HL-60 (cell line): ENCODE data around the gene FIGN.

Experiments
- DNase-seq, 2 experiments: peaks; one replicate each; pipeline ENCODE4 v3.0.0-alpha.2; 2010 to 2020; ENCODE audit warnings: low read depth in 1 of 2, low spot score in 1 of 2
- H3K27ac ChIP-seq: fragments of 250-450 bp; sonication (Bioruptor Pico); replicated peaks from 2 replicates; pipeline ENCODE4 v1.5.1; 2020; ENCODE audit warnings: mild to moderate bottlenecking, moderate library complexity
- H3K27me3 ChIP-seq: fragments of 250-450 bp; sonication (Bioruptor Pico); 2 replicates; pipeline ENCODE4 v1.5.1; 2021; ENCODE audit warnings: mild to moderate bottlenecking, moderate library complexity; ENCODE audit not compliant: insufficient read depth, poor library complexity, severe bottlenecking
- H3K4me3 ChIP-seq: replicated peaks from 2 replicates; pipeline ENCODE4 v1.5.1; 2011; ENCODE audit warnings: mild to moderate bottlenecking, control low read depth, low read length; ENCODE audit not compliant: insufficient read depth
- GABPA ChIP-seq: IDR thresholded peaks from 2 replicates; pipeline ENCODE4 v1.6.1; 2012; ENCODE audit warnings: low read depth
- POLR2AphosphoS5 ChIP-seq: IDR thresholded peaks from 2 replicates; pipeline ENCODE4 v1.6.1; 2012; ENCODE audit warnings: low read depth
- SPI1 ChIP-seq: IDR thresholded peaks from 2 replicates; pipeline ENCODE4 v1.6.1; 2012; ENCODE audit warnings: low read depth, mild to moderate bottlenecking, borderline replicate concordance
- TF ChIP-seq, protein P1 (sequence below): IDR thresholded peaks from 2 replicates; pipeline ENCODE4 v1.6.1; 2012; ENCODE audit warnings: low read depth; ENCODE audit not compliant: insufficient replicate concordance
- TF ChIP-seq, protein P2 (sequence below): IDR thresholded peaks from one replicate; pipeline ENCODE4 v1.5.1; 2011; ENCODE audit warnings: low read length, control low read depth, inconsistent platforms; ENCODE audit not compliant: insufficient read depth

Gene FIGN

DNA sequence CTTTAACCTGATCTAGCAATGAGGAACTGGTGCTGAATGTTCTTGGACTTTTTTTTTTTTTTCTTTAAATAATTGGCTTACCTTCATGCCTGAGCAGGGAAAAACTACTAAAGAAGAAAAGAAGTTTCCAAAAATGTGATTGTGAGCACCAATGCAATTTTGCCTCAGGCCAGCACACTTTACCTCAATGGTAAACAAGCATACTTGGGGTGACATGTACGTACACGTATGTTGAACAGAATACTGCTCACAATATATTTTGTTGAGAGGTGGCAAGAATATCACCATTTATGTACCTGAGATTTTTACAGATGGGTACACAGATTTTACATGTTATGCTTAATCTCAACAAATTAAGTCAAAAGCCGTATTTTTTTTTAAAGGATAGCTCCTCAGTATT lies 144.3 kb downstream of the FIGN start:
- no peak for DNase-seq
- TF ChIP-seq SPI1 (no peak), POLR2AphosphoS5 (no peak), GABPA (no peak)
- TF ChIP-seq, protein P1, sequence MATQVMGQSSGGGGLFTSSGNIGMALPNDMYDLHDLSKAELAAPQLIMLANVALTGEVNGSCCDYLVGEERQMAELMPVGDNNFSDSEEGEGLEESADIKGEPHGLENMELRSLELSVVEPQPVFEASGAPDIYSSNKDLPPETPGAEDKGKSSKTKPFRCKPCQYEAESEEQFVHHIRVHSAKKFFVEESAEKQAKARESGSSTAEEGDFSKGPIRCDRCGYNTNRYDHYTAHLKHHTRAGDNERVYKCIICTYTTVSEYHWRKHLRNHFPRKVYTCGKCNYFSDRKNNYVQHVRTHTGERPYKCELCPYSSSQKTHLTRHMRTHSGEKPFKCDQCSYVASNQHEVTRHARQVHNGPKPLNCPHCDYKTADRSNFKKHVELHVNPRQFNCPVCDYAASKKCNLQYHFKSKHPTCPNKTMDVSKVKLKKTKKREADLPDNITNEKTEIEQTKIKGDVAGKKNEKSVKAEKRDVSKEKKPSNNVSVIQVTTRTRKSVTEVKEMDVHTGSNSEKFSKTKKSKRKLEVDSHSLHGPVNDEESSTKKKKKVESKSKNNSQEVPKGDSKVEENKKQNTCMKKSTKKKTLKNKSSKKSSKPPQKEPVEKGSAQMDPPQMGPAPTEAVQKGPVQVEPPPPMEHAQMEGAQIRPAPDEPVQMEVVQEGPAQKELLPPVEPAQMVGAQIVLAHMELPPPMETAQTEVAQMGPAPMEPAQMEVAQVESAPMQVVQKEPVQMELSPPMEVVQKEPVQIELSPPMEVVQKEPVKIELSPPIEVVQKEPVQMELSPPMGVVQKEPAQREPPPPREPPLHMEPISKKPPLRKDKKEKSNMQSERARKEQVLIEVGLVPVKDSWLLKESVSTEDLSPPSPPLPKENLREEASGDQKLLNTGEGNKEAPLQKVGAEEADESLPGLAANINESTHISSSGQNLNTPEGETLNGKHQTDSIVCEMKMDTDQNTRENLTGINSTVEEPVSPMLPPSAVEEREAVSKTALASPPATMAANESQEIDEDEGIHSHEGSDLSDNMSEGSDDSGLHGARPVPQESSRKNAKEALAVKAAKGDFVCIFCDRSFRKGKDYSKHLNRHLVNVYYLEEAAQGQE, result no peak
- TF ChIP-seq, protein P2, sequence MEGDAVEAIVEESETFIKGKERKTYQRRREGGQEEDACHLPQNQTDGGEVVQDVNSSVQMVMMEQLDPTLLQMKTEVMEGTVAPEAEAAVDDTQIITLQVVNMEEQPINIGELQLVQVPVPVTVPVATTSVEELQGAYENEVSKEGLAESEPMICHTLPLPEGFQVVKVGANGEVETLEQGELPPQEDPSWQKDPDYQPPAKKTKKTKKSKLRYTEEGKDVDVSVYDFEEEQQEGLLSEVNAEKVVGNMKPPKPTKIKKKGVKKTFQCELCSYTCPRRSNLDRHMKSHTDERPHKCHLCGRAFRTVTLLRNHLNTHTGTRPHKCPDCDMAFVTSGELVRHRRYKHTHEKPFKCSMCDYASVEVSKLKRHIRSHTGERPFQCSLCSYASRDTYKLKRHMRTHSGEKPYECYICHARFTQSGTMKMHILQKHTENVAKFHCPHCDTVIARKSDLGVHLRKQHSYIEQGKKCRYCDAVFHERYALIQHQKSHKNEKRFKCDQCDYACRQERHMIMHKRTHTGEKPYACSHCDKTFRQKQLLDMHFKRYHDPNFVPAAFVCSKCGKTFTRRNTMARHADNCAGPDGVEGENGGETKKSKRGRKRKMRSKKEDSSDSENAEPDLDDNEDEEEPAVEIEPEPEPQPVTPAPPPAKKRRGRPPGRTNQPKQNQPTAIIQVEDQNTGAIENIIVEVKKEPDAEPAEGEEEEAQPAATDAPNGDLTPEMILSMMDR, result no peak
- H3K27me3 ChIP-seq, result no peaks in the 10 kb centered on the region
- no peak overlapping the region for H3K27ac ChIP-seq
- H3K4me3 ChIP-seq, result no peak overlapping the region

DNA sequence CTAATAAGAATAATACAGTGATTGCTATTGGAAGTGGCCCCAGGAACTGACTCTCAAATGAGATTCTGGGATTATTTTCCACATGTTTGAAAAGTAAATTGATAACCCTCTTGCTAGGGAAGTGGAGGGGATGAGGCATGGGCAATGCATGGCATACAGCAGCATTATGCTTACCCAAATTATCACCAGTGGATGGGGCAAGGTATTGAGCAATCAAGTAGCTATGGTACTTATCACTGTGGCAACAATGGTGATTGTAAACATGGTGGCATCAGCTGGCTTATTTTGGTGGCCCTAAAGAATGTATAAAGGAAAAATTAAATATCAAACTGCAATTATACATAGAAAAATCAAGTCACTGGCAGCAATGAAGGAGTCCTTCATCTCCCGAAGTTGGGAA lies 155.1 kb downstream of the FIGN start:
- DNase-seq, result no peak
- TF ChIP-seq, protein P1, result no peak
- TF ChIP-seq SPI1, result no peak
- no peak for TF ChIP-seq GABPA
- TF ChIP-seq, protein P2, result no peak
- no peak for TF ChIP-seq POLR2AphosphoS5
- Histone ChIP-seq H3K27me3 (no peaks in the 10 kb centered on the region), H3K27ac (no peak overlapping the region), H3K4me3 (no peak overlapping the region)

DNA sequence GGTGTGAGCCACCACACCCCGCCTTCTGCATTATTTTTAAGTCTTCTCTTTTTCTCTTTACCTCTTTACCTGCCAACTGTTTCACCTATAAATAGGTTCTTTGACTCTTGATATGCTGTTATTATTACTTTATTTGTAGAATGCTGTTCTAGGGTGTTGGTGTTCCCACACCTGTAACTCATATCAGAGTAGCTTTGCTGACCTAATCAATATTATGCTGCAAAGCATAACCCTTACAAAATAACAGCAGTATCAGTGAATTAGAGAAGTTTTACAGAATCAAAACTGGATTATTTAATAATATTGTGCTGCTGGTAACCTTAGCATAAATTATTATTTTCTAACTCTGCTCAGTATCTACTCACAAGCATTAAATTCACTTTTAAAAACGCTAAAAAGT lies 161.5 kb downstream of the FIGN start:
- TF ChIP-seq GABPA (no peak), POLR2AphosphoS5 (no peak)
- TF ChIP-seq, protein P1, result no peak
- TF ChIP-seq, protein P2, result no peak
- Histone ChIP-seq H3K4me3 (no peak overlapping the region), H3K27ac (no peak overlapping the region), H3K27me3 (no peaks in the 10 kb centered on the region)
- DNase-seq, result no peak
